Measurements from ENCODE around the gene PRDM16. TPM values are rescaled to one million over a fixed set of nuclear protein-coding genes. Genes with fewer than 3 reads are reported as not detected.

Gene PRDM16
- total and polyA plus RNA-seq, 2 of the 13 experiments (the other 11 are each of a cell fraction or from before 2014, with no cell fraction given) = 0.15 to 0.81 TPM

DNA sequence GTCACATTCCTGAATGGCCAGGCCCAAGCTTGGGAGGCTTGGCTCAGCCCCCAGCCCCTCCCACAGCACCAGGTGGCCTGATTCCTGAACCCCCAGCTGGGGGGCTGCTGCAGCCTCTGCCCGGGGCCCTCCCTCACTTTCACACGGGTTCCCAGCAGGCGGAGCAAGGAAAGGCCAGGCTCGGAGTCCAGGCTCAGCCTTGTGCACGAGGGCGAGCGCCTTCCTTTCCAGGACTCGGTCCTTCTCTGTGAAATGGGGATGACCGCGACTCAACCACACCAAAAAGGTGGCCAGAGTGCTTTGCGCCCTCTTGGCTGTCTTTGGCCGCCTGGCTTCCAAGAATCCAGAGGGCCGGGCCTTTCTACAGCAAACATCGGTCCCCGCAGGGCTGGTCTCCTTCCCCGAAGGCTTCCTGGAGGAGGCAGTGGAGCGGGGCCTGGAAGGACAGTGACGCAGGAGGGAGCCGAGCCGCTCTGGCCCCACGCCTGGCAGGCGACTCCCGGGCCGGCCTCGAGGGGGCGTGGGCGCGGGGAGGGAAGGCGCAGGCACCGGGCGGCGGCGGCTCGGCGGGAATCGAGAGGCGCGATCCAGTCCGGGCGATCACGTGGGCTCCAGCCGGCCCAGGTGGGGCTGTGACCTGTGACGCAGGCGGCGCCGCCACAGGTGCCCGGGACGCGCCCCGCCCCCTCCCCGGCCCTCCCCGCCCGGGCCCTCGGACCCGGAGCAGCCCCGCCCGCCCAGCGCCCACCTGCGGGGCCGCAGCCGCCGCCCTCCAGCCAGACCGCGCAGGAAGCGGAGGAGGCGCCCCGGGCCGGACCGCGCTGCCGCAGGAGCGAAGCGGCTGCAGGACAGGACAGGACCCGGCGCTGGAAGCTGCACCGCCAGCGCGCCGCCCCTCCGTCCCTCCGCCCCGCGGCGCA, 385.1 kb downstream of the PRDM16 start, which contains the start of gene ARHGEF16 (continued):
- TF ChIP-seq, protein P1, sequence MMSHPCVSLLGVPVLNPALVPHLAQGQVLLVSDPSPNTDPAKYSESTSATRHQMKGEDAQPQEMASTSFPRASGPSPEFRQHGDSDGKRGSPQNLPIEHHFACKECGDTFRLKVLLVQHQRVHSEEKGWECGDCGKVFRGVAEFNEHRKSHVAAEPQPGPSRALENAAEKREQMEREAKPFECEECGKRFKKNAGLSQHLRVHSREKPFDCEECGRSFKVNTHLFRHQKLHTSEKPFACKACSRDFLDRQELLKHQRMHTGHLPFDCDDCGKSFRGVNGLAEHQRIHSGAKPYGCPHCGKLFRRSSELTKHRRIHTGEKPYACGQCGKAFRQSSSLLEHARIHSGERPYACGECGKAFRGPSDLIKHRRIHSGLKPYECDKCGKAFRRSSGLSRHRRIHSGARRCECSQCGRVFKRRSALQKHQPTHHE (CRISPR knock-in tag; IDR thresholded peaks at IDR 0.05; ENCODE audit: borderline replicate concordance) = 0 out of 2 replicates have a peak, but pooled peaks have one; percentile 47
- TF ChIP-seq ZNF879 (CRISPR knock-in tag; IDR thresholded peaks at IDR 0.05) = no peak
- TF ChIP-seq SMARCE1 (IDR thresholded peaks at IDR 0.05; ENCODE audit: borderline replicate concordance) = no peak
- no peak; the same call in 1 of the 2 replicates for TF ChIP-seq BRD4 (CRISPR knock-in tag; IDR thresholded peaks at IDR 0.05)
- 0 out of 2 replicates have a peak, but pooled peaks have one; percentile 13 for TF ChIP-seq FOXO1 (CRISPR knock-in tag; IDR thresholded peaks at IDR 0.05)
- no peak for TF ChIP-seq SP1 (IDR thresholded peaks at IDR 0.05)
- TF ChIP-seq SP1 (CRISPR knock-in tag; IDR thresholded peaks at IDR 0.05) = peak; percentile 37; the same call in 1 of the 2 replicates
- TF ChIP-seq E2F1 (CRISPR knock-in tag; IDR thresholded peaks at IDR 0.05) = 0 out of 2 replicates have a peak, but pooled peaks have one; percentile 57
- peak; percentile 74 for TF ChIP-seq ZNF441 (CRISPR knock-in tag; IDR thresholded peaks at IDR 0.05; ENCODE audit: borderline replicate concordance)
- no peak for TF ChIP-seq JUNB (CRISPR knock-in tag; IDR thresholded peaks at IDR 0.05; ENCODE audit: borderline replicate concordance)
- no peak for TF ChIP-seq RFX1 (IDR thresholded peaks at IDR 0.05)
- no peak for TF ChIP-seq U2AF1 (optimal IDR thresholded peaks at IDR 0.05; ENCODE audit: low read depth, low read length)
- TF ChIP-seq ZNF274 (CRISPR knock-in tag; IDR thresholded peaks at IDR 0.05) = 0 out of 2 replicates have a peak, but pooled peaks have one; percentile 17
- no peak for TF ChIP-seq ZFP37 (CRISPR knock-in tag; IDR thresholded peaks at IDR 0.05; ENCODE audit: borderline replicate concordance)
- TF ChIP-seq SRY (CRISPR knock-in tag; IDR thresholded peaks at IDR 0.05) = peak; percentile 73; the same call in 1 of the 2 replicates
- no peak for TF ChIP-seq ZNF260 (CRISPR knock-in tag; IDR thresholded peaks at IDR 0.05; ENCODE audit: borderline replicate concordance, low read depth)
- TF ChIP-seq SNAPC2 (CRISPR knock-in tag; IDR thresholded peaks at IDR 0.05) = peak; percentile 61
- no peak for TF ChIP-seq MAFG (CRISPR knock-in tag; IDR thresholded peaks at IDR 0.05)
- TF ChIP-seq SALL2 (CRISPR knock-in tag; IDR thresholded peaks at IDR 0.05) = peak; percentile 63; the same call in 1 of the 2 replicates
